Astrocyte (in vitro differentiated cells and primary cell): Measurements from ENCODE around the gene FTCD. TPM values are rescaled to one million over a fixed set of nuclear protein-coding genes. Genes with fewer than 3 reads are reported as not detected.

ENCODE experiments used
- DNase-seq: peaks from one replicate; pipeline ENCODE4 v3.0.0-alpha.2; 2010; ENCODE audit warnings: low read depth
- FAIRE-seq: peaks from 2 replicates; lab custom pipeline; 2011; peaks lifted over from hg19 to GRCh38; lab: Jason Lieb, UNC
- H2AFZ ChIP-seq: 2 replicates; pipeline ENCODE4 v1.6.0; 2012; ENCODE audit warnings: low read depth, low read length, inconsistent platforms
- H3K27ac ChIP-seq: 2 replicates; pipeline ENCODE4 v1.5.1; 2011; ENCODE audit warnings: low read depth, low read length, inconsistent platforms
- H3K27me3 ChIP-seq: 2 replicates; pipeline ENCODE4 v1.6.0; 2011; ENCODE audit warnings: low read length, inconsistent platforms; ENCODE audit not compliant: insufficient read depth
- H3K36me3 ChIP-seq: 2 replicates; pipeline ENCODE4 v1.5.1; 2011; ENCODE audit warnings: low read length, inconsistent platforms; ENCODE audit not compliant: insufficient read depth
- H3K4me1 ChIP-seq: 2 replicates; pipeline ENCODE4 v1.5.1; 2011; ENCODE audit warnings: low read length, inconsistent platforms; ENCODE audit not compliant: insufficient read depth
- H3K4me2 ChIP-seq: 2 replicates; pipeline ENCODE4 v1.6.0; 2012; ENCODE audit warnings: low read length, inconsistent platforms
- H3K4me3 ChIP-seq: 2 replicates; pipeline ENCODE4 v1.5.1; 2011; ENCODE audit warnings: low read depth, mild to moderate bottlenecking, low read length, inconsistent platforms; ENCODE audit not compliant: insufficient read depth
- H3K79me2 ChIP-seq: 2 replicates; pipeline ENCODE4 v1.6.0; 2012; ENCODE audit warnings: mild to moderate bottlenecking, low read length, inconsistent platforms; ENCODE audit not compliant: insufficient read depth
- H3K9ac ChIP-seq: 2 replicates; pipeline ENCODE4 v1.6.0; 2012; ENCODE audit warnings: mild to moderate bottlenecking, low read length, inconsistent platforms
- H3K9me3 ChIP-seq: 2 replicates; pipeline ENCODE4 v1.5.1; 2012; ENCODE audit warnings: low read depth, mild to moderate bottlenecking, low read length, inconsistent platforms; ENCODE audit not compliant: insufficient read depth
- H4K20me1 ChIP-seq: 2 replicates; pipeline ENCODE4 v1.6.0; 2012; ENCODE audit warnings: low read length, inconsistent platforms; ENCODE audit not compliant: insufficient read depth
- H3K27ac Mint-ChIP-seq: one replicate; pipeline ENCODE4 v1.8.0; 2021; ENCODE audit warnings: mild to moderate bottlenecking, mixed read lengths; ENCODE audit not compliant: unreplicated experiment
- H3K27me3 Mint-ChIP-seq: one replicate; pipeline ENCODE4 v1.8.0; 2021; ENCODE audit warnings: low read depth, mixed read lengths; ENCODE audit not compliant: unreplicated experiment
- H3K36me3 Mint-ChIP-seq: one replicate; pipeline ENCODE4 v1.8.0; 2021; ENCODE audit warnings: low read depth, mixed read lengths; ENCODE audit not compliant: unreplicated experiment
- H3K4me1 Mint-ChIP-seq: one replicate; pipeline ENCODE4 v1.8.0; 2021; ENCODE audit warnings: low read depth, mixed read lengths; ENCODE audit not compliant: unreplicated experiment
- H3K4me3 Mint-ChIP-seq: one replicate; pipeline ENCODE4 v1.8.0; 2021; ENCODE audit warnings: mild to moderate bottlenecking, moderate library complexity, mixed read lengths; ENCODE audit not compliant: unreplicated experiment
- H3K9me3 Mint-ChIP-seq: one replicate; pipeline ENCODE4 v1.8.0; 2021; ENCODE audit warnings: mild to moderate bottlenecking, mixed read lengths; ENCODE audit not compliant: unreplicated experiment
- CTCF ChIP-seq: IDR thresholded peaks from 2 replicates; pipeline ENCODE4 v1.5.1; 2011; ENCODE audit warnings: low read depth, mild to moderate bottlenecking, inconsistent platforms, low read length, moderate library complexity; ENCODE audit not compliant: insufficient read depth
- EZH2 ChIP-seq: IDR thresholded peaks from 2 replicates; pipeline ENCODE4 v1.6.1; 2012; ENCODE audit warnings: mild to moderate bottlenecking, low read length, inconsistent platforms; ENCODE audit not compliant: insufficient read depth
- total RNA-seq: library from RNA; stranded (reverse); gene quantifications from 2 replicates; pipeline ENCODE4 v1.2.1, GENCODE V29; 2021

The FTCD gene
- total RNA-seq, 1 donor from 2014 or later = 1.9 TPM

DNA sequence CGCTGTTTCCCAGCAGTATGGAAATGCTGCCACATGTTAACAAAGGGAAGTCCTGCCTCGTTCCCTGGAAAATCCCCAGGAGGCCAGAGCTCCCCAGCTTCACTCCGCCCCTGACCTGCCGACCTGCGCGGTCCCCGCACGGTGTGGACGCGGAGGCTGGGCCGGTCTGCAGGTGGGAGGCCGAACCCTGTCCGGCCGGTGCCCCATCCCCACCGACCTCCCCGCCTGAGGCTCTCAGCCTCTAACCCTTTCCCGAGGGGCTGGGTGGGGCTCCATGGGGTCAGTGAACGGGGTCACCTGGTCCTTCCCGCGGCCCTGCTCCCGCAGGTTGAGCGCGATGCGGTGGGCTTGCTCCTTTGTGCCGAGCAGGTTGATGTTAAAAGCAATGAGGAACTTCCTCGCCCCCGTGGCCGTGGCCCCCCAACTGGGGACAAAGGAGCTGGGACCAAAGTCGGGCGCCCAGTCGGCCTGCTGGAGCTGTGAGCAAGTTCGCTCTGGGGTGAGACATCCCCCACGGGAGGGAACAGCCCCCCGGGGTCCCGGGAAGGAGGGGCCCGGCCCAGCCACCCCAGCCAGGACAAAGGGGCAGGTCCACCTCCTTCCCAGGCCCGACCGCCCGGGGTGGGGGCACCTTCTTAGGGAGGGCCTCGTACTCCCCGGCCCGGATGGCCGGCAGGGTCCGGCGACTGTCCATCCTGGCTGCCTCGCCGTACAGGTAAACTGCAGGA lies 4.0 kb downstream of the FTCD start:
- Histone ChIP-seq H3K4me1 (no peaks in the 10 kb centered on the region), H3K79me2 (no peaks in the 10 kb centered on the region), H3K4me3 (no peak overlapping the region), H3K9ac (no peak overlapping the region), H3K36me3 (no peaks in the 10 kb centered on the region), H2AFZ (no peak overlapping the region), H3K4me2 (no peak overlapping the region), H3K27me3 (no peaks in the 10 kb centered on the region), H3K27ac (no peak overlapping the region), H4K20me1 (no peaks in the 10 kb centered on the region), H3K9me3 (no peaks in the 10 kb centered on the region)
- Mint-ChIP-seq H3K4me1 (peaks cover 2% of the 10 kb centered on the region), H3K36me3 (peaks cover under 1% of the 10 kb centered on the region), H3K9me3 (peaks cover 3% of the 10 kb centered on the region), H3K27me3 (no peaks in the 10 kb centered on the region), H3K4me3 (no peak overlapping the region), H3K27ac (no peak overlapping the region)
- DNase-seq (no peak), FAIRE-seq (no peak)
- TF ChIP-seq CTCF = no peak

GRCh38 chr21:46150491-46151121 lies 4.8 kb downstream of the FTCD start:
- no peak overlapping the region for H2AFZ ChIP-seq
- no peaks in the 10 kb centered on the region for H3K36me3 ChIP-seq
- no peak for FAIRE-seq
- H3K9me3 ChIP-seq = no peaks in the 10 kb centered on the region
- no peaks in the 10 kb centered on the region for H3K4me1 ChIP-seq
- H3K36me3 Mint-ChIP-seq = no peaks in the 10 kb centered on the region
- H3K27me3 ChIP-seq = no peaks in the 10 kb centered on the region
- no peak overlapping the region for H3K4me3 Mint-ChIP-seq
- no peaks in the 10 kb centered on the region for H3K9me3 Mint-ChIP-seq
- TF ChIP-seq CTCF (no peak), EZH2 (no peak)
- no peak for DNase-seq
- no peak overlapping the region for H3K4me3 ChIP-seq
- no peak overlapping the region for H3K9ac ChIP-seq
- H3K27ac ChIP-seq = no peak overlapping the region
- no peak overlapping the region for H3K27ac Mint-ChIP-seq
- peaks cover 2% of the 10 kb centered on the region for H3K4me1 Mint-ChIP-seq
- no peaks in the 10 kb centered on the region for H4K20me1 ChIP-seq
- no peaks in the 10 kb centered on the region for H3K79me2 ChIP-seq
- H3K4me2 ChIP-seq = no peak overlapping the region
- no peaks in the 10 kb centered on the region for H3K27me3 Mint-ChIP-seq

GRCh38 chr21:46150073-46150472 lies 5.3 kb downstream of the FTCD start:
- no peak overlapping the region for H2AFZ ChIP-seq
- H3K4me2 ChIP-seq = no peak overlapping the region
- FAIRE-seq = no peak
- H3K9me3 ChIP-seq = no peaks in the 10 kb centered on the region
- Mint-ChIP-seq H3K4me1 (peaks cover 2% of the 10 kb centered on the region), H3K9me3 (no peaks in the 10 kb centered on the region), H3K4me3 (no peak overlapping the region), H3K36me3 (no peaks in the 10 kb centered on the region), H3K27ac (no peak overlapping the region), H3K27me3 (no peaks in the 10 kb centered on the region)
- no peak overlapping the region for H3K9ac ChIP-seq
- no peaks in the 10 kb centered on the region for H3K27me3 ChIP-seq
- H3K4me3 ChIP-seq = no peak overlapping the region
- no peaks in the 10 kb centered on the region for H3K4me1 ChIP-seq
- H4K20me1 ChIP-seq = no peaks in the 10 kb centered on the region
- no peak for TF ChIP-seq CTCF
- no peak for TF ChIP-seq EZH2
- H3K27ac ChIP-seq = no peak overlapping the region
- no peaks in the 10 kb centered on the region for H3K79me2 ChIP-seq
- no peaks in the 10 kb centered on the region for H3K36me3 ChIP-seq
- DNase-seq = no peak
